Measurements from ENCODE around the gene EIF4ENIF1. TPM values are rescaled to one million over a fixed set of nuclear protein-coding genes. Genes with fewer than 3 reads are reported as not detected.
A peak's percentile ranks its signal among the peaks of the same experiment; 100 is the strongest.
"Not testable (repeated sequence)": the region's sequence is repeated elsewhere in the genome, so short reads cannot be mapped to it uniquely, and the experiment has no call there.

Gene EIF4ENIF1
- total RNA-seq, 4 donors from 2014 or later: 9.5 to 20.5 (median 16.6) TPM

- TF ChIP-seq, protein P1, sequence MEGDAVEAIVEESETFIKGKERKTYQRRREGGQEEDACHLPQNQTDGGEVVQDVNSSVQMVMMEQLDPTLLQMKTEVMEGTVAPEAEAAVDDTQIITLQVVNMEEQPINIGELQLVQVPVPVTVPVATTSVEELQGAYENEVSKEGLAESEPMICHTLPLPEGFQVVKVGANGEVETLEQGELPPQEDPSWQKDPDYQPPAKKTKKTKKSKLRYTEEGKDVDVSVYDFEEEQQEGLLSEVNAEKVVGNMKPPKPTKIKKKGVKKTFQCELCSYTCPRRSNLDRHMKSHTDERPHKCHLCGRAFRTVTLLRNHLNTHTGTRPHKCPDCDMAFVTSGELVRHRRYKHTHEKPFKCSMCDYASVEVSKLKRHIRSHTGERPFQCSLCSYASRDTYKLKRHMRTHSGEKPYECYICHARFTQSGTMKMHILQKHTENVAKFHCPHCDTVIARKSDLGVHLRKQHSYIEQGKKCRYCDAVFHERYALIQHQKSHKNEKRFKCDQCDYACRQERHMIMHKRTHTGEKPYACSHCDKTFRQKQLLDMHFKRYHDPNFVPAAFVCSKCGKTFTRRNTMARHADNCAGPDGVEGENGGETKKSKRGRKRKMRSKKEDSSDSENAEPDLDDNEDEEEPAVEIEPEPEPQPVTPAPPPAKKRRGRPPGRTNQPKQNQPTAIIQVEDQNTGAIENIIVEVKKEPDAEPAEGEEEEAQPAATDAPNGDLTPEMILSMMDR (IDR thresholded peaks at IDR 0.05): no peak
- DNase-seq (ENCODE audit: low spot score) (no peak), ATAC-seq (ENCODE audit: low FRiP score) (no peak)
Observed at GRCh38 chr22:31491218-31491962, 1.7 kb upstream of the EIF4ENIF1 start.

DNA sequence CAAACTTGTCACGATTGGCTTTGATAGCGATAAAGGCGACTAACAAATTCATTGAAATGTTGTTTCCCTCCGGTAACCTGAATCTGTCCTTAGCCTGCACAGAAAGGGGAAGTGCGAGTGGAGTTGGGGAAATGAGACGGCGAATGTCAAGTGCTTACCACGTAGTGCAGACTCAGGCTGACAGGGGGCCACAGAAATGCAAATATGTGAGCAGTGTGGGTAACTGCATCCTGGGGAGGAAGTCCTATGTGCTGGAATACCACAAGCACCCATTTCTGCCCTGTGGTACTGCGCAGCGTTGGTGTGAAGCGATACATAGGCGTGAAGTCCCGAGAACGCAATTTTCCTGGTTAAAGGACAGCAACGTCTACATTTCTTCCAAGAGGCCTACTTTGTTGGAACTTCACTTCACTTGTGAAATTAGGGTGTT lies 869 bp upstream of the EIF4ENIF1 start:
- TF ChIP-seq, protein P1 (IDR thresholded peaks at IDR 0.05): no peak
- ATAC-seq (ENCODE audit: low FRiP score) (peak; percentile 63), DNase-seq (ENCODE audit: low spot score) (no peak)

DNA sequence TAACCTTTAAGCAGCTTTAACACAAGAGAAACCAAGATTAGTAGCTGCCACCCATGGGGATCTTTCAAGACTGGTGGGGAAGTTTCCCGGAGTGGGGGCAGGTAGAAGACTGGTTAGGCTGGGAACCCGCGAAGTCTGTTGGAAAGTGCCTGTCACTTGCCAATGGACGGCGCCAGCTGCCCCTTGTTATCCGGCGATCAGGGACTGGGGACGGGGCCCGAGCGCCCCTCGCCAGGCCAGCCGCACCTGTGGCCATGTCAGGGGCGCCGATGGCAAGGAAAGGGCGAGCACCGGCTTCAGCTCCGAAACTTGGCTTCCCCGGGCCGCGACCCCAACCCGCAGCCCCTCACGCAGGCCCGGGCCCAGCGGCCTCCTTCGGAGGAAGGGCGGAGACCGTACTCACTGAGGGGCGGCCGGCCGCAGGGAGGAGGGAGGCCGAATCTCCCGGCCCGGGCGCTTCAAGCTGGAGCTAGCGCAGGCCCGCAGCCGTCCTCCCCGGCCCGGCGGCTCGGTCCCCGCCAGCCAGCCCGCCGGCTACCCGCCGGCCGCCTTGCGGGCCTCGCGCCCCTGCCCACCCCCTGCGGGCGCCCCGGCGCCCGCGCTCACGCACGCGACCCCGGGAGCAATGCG lies 539 bp downstream of the EIF4ENIF1 start:
- TF ChIP-seq, protein P1 (IDR thresholded peaks at IDR 0.05): no peak
- peak; percentile 58 for ATAC-seq (ENCODE audit: low FRiP score)
- no peak for DNase-seq (ENCODE audit: low spot score)

GRCh38 chr22:31488346-31488883 lies 1.2 kb downstream of the EIF4ENIF1 start:
- DNase-seq (ENCODE audit: low spot score) (no peak), ATAC-seq (ENCODE audit: low FRiP score) (no peak)
- TF ChIP-seq, protein P1 (IDR thresholded peaks at IDR 0.05): no peak

GRCh38 chr22:31486951-31487350 lies 2.7 kb downstream of the EIF4ENIF1 start:
- ATAC-seq (ENCODE audit: low FRiP score): no peak

DNA sequence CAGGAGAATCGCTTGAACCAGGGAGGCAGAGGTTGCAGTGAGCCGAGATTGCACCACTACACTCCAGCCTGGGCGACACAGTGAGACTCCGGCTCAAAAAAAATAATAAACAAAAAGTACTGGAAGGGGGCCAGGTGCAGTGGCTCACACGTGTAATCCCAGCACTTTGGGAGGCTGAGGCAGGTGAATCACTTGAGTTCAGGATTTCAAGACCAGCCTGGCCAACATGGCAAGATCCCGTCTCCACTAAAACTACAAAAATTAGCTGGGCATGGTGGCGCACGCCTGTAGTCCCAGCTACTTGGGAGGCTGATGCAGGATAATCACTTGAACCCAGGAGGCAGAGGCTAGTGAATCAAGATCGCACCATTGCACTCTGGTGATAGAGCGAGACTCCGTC lies 3.3 kb downstream of the EIF4ENIF1 start:
- ATAC-seq (ENCODE audit: low FRiP score); DNase-seq (ENCODE audit: low spot score): not testable (repeated sequence)

More at GRCh38 chr22:31486951-31487350, 2.7 kb downstream of the EIF4ENIF1 start:
- TF ChIP-seq, protein P1 (IDR thresholded peaks at IDR 0.05): no peak
- DNase-seq (ENCODE audit: low spot score): no peak

DNA sequence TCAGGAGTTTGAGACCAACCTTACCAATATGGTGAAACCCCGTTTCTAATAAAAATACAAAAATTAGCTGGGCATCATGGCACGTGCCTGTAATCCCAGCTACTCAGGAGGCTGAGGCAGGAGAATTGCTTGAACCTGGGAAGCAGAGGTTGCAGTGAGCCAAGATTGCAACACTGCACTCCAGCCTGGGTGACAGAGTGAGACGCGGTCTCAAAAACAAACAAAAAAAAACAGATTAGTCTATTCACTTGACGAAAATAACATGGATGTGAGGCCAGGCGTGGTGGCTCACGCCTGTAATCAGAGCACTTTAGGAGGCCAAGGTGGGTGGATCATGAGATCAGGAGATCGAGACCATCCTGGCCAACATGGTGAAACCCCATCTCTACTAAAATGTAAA lies 7.2 kb downstream of the EIF4ENIF1 start:
- ATAC-seq (ENCODE audit: low FRiP score); DNase-seq (ENCODE audit: low spot score): not testable (repeated sequence)

DNA sequence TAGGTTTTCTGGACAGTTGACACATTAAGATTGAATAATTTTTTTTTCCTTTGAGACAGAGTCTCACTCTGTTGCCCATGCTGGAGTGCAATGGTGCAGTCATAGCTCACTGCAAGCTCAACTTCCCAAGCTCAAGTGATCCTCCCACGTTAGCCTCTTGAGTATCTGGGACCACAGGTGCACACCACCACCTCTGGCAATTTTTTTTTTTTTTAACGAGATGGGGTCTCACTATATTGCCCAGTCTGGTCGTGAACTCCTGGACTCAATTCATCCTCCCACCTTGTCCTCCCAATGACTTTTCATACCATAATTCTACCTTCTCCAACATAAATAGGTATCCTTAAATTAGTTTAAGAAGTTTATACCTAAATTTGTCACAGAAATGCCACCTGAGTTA lies 8.5 kb downstream of the EIF4ENIF1 start:
- DNase-seq (ENCODE audit: low spot score) (no peak), ATAC-seq (ENCODE audit: low FRiP score) (no peak)
- TF ChIP-seq, protein P1 (IDR thresholded peaks at IDR 0.05): no peak

All from omental fat pad (tissue), 4 donors.